Measurements from ENCODE around the gene CFAP20. TPM values are rescaled to one million over a fixed set of nuclear protein-coding genes. Genes with fewer than 3 reads are reported as not detected.
A peak's percentile ranks its signal among the peaks of the same experiment; 100 is the strongest.

The CFAP20 gene
- total and polyA plus RNA-seq, 2 of the 13 experiments (the other 11 are each of a cell fraction or from before 2014, with no cell fraction given): 73.1 to 87.4 TPM

- no peak for TF ChIP-seq USF2 (IDR thresholded peaks at IDR 0.05; ENCODE audit: low read depth, low read length)
- TF ChIP-seq USF2 (CRISPR knock-in tag; IDR thresholded peaks at IDR 0.05; ENCODE audit: borderline replicate concordance): no peak; the same call in 1 of the 2 replicates
- TF ChIP-seq MAFK (conservative IDR thresholded peaks at IDR 0.05 in 1 of 2, IDR thresholded peaks at IDR 0.05 in 1 of 2; ENCODE audit: low read length in 2 of 2): no peak
- peak; percentile 88 for TF ChIP-seq ESRRA (CRISPR knock-in tag; IDR thresholded peaks at IDR 0.05; ENCODE audit: low read depth)
- peak; percentile 99 for TF ChIP-seq ARID4A (CRISPR knock-in tag; IDR thresholded peaks at IDR 0.05; ENCODE audit: borderline replicate concordance)
- TF ChIP-seq ERF (CRISPR knock-in tag; IDR thresholded peaks at IDR 0.05): peak; percentile 86
- no peak; the same call in 1 of the 2 replicates for TF ChIP-seq CREBL2 (CRISPR knock-in tag; IDR thresholded peaks at IDR 0.05; ENCODE audit: borderline replicate concordance)
- peak; percentile 82; the same call in 1 of the 2 replicates for TF ChIP-seq ZMYM2 (CRISPR knock-in tag; IDR thresholded peaks at IDR 0.05)
- peak; percentile 99 for TF ChIP-seq ZNF280D (CRISPR knock-in tag; IDR thresholded peaks at IDR 0.05)
- peak; percentile 37; the same call in 1 of the 2 replicates for TF ChIP-seq ZNF362 (CRISPR knock-in tag; IDR thresholded peaks at IDR 0.05; ENCODE audit: borderline replicate concordance)
- no peak for TF ChIP-seq MAF1 (CRISPR knock-in tag; IDR thresholded peaks at IDR 0.05; ENCODE audit: borderline replicate concordance)
- TF ChIP-seq THYN1 (CRISPR knock-in tag; IDR thresholded peaks at IDR 0.05; ENCODE audit: borderline replicate concordance, low read depth): no peak
Measured at GRCh38 chr16:58129097-58129936, at the start of gene CFAP20 (continued).

Data from HepG2 (cell line).